GM12874 (cell line): Measurements from ENCODE around the gene CRACR2A.

Experiments
- CTCF ChIP-seq: IDR thresholded peaks from 2 replicates; pipeline ENCODE4 v1.5.1; 2011; ENCODE audit warnings: low read depth, mild to moderate bottlenecking, control low read depth, low read length, moderate library complexity; ENCODE audit not compliant: insufficient read depth

The CRACR2A gene

DNA sequence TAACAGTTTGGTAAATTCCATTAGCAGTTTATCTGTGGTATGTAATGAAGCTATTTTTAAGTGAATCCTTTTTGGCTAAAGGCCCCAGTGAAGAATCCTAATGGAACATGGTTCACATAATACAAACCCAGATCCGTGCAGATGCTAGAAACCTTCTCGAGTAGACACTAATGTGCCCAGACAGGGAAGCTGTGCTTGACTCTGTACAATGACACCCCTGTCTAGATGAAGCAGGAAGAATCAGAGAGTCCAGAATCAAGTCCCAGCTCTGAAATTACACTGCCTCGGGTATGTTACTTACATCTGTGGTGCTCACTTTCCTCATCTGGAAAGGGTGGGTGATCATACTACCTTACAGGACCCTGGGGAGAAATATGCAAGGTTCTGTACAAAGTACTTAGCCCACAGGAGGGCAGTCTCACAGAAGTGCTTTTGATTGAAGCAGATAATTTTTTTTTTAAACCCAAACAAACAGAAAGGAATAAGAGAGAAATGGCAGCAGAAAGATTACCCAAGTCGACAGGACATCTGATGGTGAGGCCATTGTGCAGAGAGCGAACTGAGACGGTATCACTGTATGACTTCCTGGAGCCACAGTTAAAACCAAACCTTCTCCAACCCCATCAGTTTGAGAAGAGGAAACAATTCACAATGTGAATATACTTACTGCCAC lies 8.5 kb downstream of the CRACR2A start:
- no peak for TF ChIP-seq CTCF

GRCh38 chr12:3743803-3744202 lies 9.1 kb downstream of the CRACR2A start:
- TF ChIP-seq CTCF: no peak

GRCh38 chr12:3741882-3742672 lies 10.8 kb downstream of the CRACR2A start:
- no peak for TF ChIP-seq CTCF

GRCh38 chr12:3740480-3741231 lies 12.3 kb downstream of the CRACR2A start:
- TF ChIP-seq CTCF: no peak

DNA sequence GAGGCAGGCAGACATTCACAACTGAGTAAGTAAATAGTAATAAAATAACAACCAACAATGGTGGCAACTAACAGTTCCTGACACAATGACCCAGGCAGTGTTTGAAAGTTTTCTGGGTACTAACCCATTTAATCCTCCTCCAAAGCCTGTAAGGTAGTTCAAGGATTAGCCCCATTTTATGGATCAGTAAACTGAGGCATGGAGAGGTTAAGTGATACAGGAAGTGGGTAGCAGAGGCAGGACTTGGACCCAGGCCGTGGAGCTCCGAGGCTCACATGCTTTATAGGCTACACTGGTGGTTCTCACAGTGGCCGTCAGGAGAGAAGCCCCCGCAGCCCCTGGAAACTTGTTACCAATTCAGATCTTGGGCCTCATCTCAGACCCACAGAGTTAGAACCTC lies 17.5 kb downstream of the CRACR2A start:
- no peak for TF ChIP-seq CTCF

DNA sequence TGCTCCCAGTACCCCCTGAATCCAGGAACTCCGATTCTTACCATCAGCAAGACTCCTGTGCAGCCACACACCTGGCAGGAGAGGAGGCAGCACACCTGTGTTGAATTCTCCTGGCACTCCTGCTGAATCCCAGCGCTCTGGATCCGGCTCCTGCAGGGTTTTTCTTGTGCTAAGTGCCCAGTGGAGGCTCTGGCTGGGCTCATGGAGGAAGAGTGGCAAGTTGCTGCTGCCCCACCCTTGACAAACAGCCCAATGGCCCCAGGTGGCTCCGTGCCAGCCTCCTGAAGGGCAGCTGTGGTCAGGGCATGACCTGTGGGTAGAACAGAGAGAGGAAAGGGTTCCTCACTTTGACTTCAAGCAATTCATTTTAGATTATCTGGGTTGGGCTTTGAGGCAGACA lies 20.0 kb downstream of the CRACR2A start:
- no peak for TF ChIP-seq CTCF

DNA sequence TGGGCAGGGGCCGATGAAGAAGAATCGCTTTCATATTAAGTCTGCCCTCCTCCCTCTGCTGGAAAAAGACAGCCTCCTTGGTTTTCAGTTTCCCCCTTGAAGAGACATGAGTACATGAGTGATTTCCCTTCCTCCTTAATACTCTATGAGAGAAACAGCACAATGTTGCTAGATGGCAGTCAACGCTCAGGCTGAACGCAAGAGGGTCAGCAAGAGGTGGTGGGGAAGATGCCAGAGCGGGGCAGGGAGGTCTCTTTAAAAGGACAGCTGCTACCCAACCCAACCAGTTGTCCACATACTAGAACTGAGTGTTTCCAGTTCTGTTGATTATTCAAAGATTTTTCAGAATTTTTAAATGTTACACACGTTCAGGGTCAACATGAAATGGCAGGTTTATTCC lies 22.8 kb downstream of the CRACR2A start:
- TF ChIP-seq CTCF: no peak
